Measurements from ENCODE around the gene CTDSP2. TPM values are rescaled to one million over a fixed set of nuclear protein-coding genes. Genes with fewer than 3 reads are reported as not detected.

Gene CTDSP2
- total RNA-seq, 1 experiment from 2014 or later = 82.7 TPM

DNA sequence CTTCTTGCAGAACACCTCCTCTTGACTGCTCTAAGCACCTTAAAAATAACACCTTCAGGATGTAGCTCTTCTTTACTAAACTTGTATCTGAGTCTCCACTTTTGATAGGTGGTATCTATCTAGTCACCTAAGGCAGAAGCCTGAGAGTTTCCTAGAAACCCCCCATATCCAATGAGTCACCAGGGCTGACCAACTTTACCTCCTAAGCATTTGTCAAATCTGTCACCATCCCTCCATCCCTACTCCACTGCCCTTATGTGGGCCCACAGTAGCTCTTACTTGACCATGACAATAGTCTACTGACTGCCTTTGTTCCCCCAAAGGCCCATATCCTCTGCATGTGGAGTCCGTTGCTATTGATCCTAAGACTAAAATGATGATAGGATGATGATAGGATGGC lies 43.9 kb downstream of the CTDSP2 start:
- TF ChIP-seq ELF1 (IDR thresholded peaks at IDR 0.05; ENCODE audit: borderline replicate concordance, low read depth) = no peak
- TF ChIP-seq POLR2AphosphoS5 (IDR thresholded peaks at IDR 0.05; ENCODE audit: low read depth, low read length) = no peak
- no peak for TF ChIP-seq FOSL1 (IDR thresholded peaks at IDR 0.05; ENCODE audit: low read depth)
- TF ChIP-seq, protein P1, sequence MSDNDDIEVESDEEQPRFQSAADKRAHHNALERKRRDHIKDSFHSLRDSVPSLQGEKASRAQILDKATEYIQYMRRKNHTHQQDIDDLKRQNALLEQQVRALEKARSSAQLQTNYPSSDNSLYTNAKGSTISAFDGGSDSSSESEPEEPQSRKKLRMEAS (IDR thresholded peaks at IDR 0.05) = no peak
- no peak for TF ChIP-seq ZFX (IDR thresholded peaks at IDR 0.05)
- TF ChIP-seq SIN3A (IDR thresholded peaks at IDR 0.05; ENCODE audit: low read depth) = no peak

DNA sequence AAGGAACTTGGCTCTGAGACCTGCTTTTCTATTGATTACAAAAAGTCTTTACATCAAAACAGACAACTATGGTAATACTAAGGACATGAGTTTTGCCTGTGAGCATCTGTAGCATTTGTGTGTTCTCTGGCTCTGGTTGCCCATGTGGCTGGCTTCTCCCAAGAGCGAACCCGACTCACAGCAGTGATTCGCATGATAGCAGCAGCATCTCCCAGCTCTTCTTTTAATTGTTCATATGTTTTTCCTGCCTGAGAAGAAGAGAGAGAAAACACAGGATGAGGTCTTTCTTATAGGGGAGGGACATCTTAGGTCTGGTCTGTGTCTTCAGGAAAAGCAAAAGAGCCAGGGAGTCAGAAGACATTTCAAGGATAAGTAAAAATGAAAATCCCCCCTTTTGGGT lies 45.6 kb downstream of the CTDSP2 start:
- Histone ChIP-seq H2AFZ (ENCODE audit: low read depth, low read length, poor library complexity, severe bottlenecking) (no peak overlapping the region), H3K36me3 (ENCODE audit: control insufficient read depth in 1 of 2, insufficient read depth in 2 of 2, low read length in 2 of 2) (peaks cover 10 to 14% of the 10 kb centered on the region in 2 experiments; a peak in 3 of 4 replicates), H4K20me1 (ENCODE audit: insufficient read depth) (no peaks in the 10 kb centered on the region), H3K9me3 (ENCODE audit: control insufficient read depth in 1 of 2, insufficient read depth in 1 of 2, low read depth in 1 of 2, low read length in 2 of 2) (no peaks in the 10 kb centered on the region), H3K9me2 (ENCODE audit: insufficient read depth) (no peaks in the 10 kb centered on the region), H3K4me3 (replicated peaks in 1 of 2; ENCODE audit: low read depth in 1 of 2, low read length in 2 of 2) (no peak overlapping the region), H3K27me3 (ENCODE audit: insufficient read depth, low read length) (no peaks in the 10 kb centered on the region), H3K4me1 (ENCODE audit: control insufficient read depth in 1 of 2, insufficient read depth in 2 of 2, low read length in 2 of 2) (peaks cover 0 to 3% of the 10 kb centered on the region in 2 experiments; a peak in 1 of 4 replicates), H3K9ac (ENCODE audit: low read length) (no peak overlapping the region), H3K79me2 (ENCODE audit: insufficient read depth, low read length) (no peaks in the 10 kb centered on the region), H3K27ac (ENCODE audit: low read depth, low read length) (no peak overlapping the region), H3K4me2 (ENCODE audit: low read length) (no peak overlapping the region)
- ChIA-PET POLR2A (no interaction called here), RAD21 (ENCODE audit: low non-redundant PET in 1 of 2, low total read pairs in 2 of 2, uncharacterized antibody in 2 of 2, unreplicated experiment in 2 of 2) (no interaction called here), CTCF (no interaction called here)
- DNase-seq (ENCODE audit: low read depth, low spot score) (no peak), ATAC-seq (no peak)
- intact Hi-C loops (cut with micrococcal nuclease) = no loop called here
- BruUV-seq (replicated peaks) = no TSS peak
- no peak for TF ChIP-seq JUND (IDR thresholded peaks at IDR 0.05)
- TF ChIP-seq, protein P2, sequence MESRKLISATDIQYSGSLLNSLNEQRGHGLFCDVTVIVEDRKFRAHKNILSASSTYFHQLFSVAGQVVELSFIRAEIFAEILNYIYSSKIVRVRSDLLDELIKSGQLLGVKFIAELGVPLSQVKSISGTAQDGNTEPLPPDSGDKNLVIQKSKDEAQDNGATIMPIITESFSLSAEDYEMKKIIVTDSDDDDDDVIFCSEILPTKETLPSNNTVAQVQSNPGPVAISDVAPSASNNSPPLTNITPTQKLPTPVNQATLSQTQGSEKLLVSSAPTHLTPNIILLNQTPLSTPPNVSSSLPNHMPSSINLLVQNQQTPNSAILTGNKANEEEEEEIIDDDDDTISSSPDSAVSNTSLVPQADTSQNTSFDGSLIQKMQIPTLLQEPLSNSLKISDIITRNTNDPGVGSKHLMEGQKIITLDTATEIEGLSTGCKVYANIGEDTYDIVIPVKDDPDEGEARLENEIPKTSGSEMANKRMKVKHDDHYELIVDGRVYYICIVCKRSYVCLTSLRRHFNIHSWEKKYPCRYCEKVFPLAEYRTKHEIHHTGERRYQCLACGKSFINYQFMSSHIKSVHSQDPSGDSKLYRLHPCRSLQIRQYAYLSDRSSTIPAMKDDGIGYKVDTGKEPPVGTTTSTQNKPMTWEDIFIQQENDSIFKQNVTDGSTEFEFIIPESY (IDR thresholded peaks at IDR 0.05; ENCODE audit: extremely low read depth, insufficient replicate concordance, low read length) = no peak
- TF ChIP-seq TCF7L2 (IDR thresholded peaks at IDR 0.05; ENCODE audit: borderline replicate concordance, extremely low read depth, insufficient read depth, insufficient read length) = no peak
- no peak for TF ChIP-seq FOSL1 (IDR thresholded peaks at IDR 0.05; ENCODE audit: low read depth)
- TF ChIP-seq ZFX (IDR thresholded peaks at IDR 0.05) = no peak
- no peak for TF ChIP-seq ELF1 (IDR thresholded peaks at IDR 0.05; ENCODE audit: borderline replicate concordance, low read depth)
- TF ChIP-seq YY1 (IDR thresholded peaks at IDR 0.05; ENCODE audit: extremely low read depth, insufficient replicate concordance, low read depth, low read length) = no peak
- no peak for TF ChIP-seq SP1 (IDR thresholded peaks at IDR 0.05; ENCODE audit: low read depth)
- TF ChIP-seq CBX3 (IDR thresholded peaks at IDR 0.05; ENCODE audit: low read depth) = no peak
- TF ChIP-seq CEBPB (IDR thresholded peaks at IDR 0.05; ENCODE audit: low read depth) = no peak
- no peak for TF ChIP-seq EZH2 (IDR thresholded peaks at IDR 0.05)
- no peak for TF ChIP-seq RAD21 (IDR thresholded peaks at IDR 0.05; ENCODE audit: low read depth)
- TF ChIP-seq, protein P1 (IDR thresholded peaks at IDR 0.05) = no peak
- no peak for TF ChIP-seq CTCF (IDR thresholded peaks at IDR 0.05 in 2 of 3, conservative IDR thresholded peaks at IDR 0.05 in 1 of 3; ENCODE audit: borderline replicate concordance in 1 of 3, insufficient read depth in 1 of 3, low read depth in 2 of 3, low read length in 2 of 3)
- no peak for TF ChIP-seq POLR2A (IDR thresholded peaks at IDR 0.05; ENCODE audit: borderline replicate concordance, extremely low read depth, insufficient read depth, insufficient read length)

More for the DNA sequence above, 43.9 kb downstream of the CTDSP2 start:
- Histone ChIP-seq H2AFZ (ENCODE audit: low read depth, low read length, poor library complexity, severe bottlenecking) (no peak overlapping the region), H3K27ac (ENCODE audit: low read depth, low read length) (no peak overlapping the region), H3K36me3 (ENCODE audit: control insufficient read depth in 1 of 2, insufficient read depth in 2 of 2, low read length in 2 of 2) (peaks cover 0 to 4% of the 10 kb centered on the region in 2 experiments; a peak in 2 of 4 replicates), H4K20me1 (ENCODE audit: insufficient read depth) (no peaks in the 10 kb centered on the region), H3K9me3 (ENCODE audit: control insufficient read depth in 1 of 2, insufficient read depth in 1 of 2, low read depth in 1 of 2, low read length in 2 of 2) (no peaks in the 10 kb centered on the region), H3K4me1 (ENCODE audit: control insufficient read depth in 1 of 2, insufficient read depth in 2 of 2, low read length in 2 of 2) (peaks cover 0 to 3% of the 10 kb centered on the region in 2 experiments; a peak in 1 of 4 replicates), H3K27me3 (ENCODE audit: insufficient read depth, low read length) (no peaks in the 10 kb centered on the region), H3K4me2 (ENCODE audit: low read length) (no peak overlapping the region), H3K79me2 (ENCODE audit: insufficient read depth, low read length) (no peaks in the 10 kb centered on the region), H3K4me3 (replicated peaks in 1 of 2; ENCODE audit: low read depth in 1 of 2, low read length in 2 of 2) (no peak overlapping the region), H3K9me2 (ENCODE audit: insufficient read depth) (no peaks in the 10 kb centered on the region), H3K9ac (ENCODE audit: low read length) (no peak overlapping the region)
- ChIA-PET CTCF (interaction anchor here (0.6 to 1.8 kb wide), 9 partner anchors 8 to 219 kb away, joined by 3 to 7 read pairs (median 4); partner anchors contain the start of genes AVIL and TSFM), RAD21 (ENCODE audit: low non-redundant PET in 1 of 2, low total read pairs in 2 of 2, uncharacterized antibody in 2 of 2, unreplicated experiment in 2 of 2) (no interaction called here), POLR2A (no interaction called here)
- intact Hi-C loops (cut with micrococcal nuclease) = loop anchor here (1.0 kb wide), 1 partner anchor 103 kb away; no protein-coding TSS in a partner anchor
- BruUV-seq (replicated peaks) = no TSS peak
- ATAC-seq (no peak), DNase-seq (ENCODE audit: low read depth, low spot score) (no peak)

Data from HCT116 (cell line).